Kidney (tissue), 14 donors: Measurements from ENCODE around the gene LIMD2. TPM values are rescaled to one million over a fixed set of nuclear protein-coding genes. Genes with fewer than 3 reads are reported as not detected.

Experiments used
- DNase-seq, 5 donors: peaks; one replicate each; pipeline ENCODE4 v3.0.0-alpha.2; 2013 to 2020
- FAIRE-seq: peaks from 2 replicates; lab custom pipeline; 2012; peaks lifted over from hg19 to GRCh38; lab: Jason Lieb, UNC
- H3K27ac ChIP-seq, 2 donors: one replicate each; pipeline ENCODE4 v1.7.0; 2013; ENCODE audit warnings: low read depth in 2 of 2, low read length in 2 of 2, inconsistent platforms in 1 of 2
- H3K27me3 ChIP-seq: one replicate; pipeline ENCODE4 v1.7.1; 2013; ENCODE audit warnings: low read length, inconsistent platforms; ENCODE audit not compliant: control insufficient read depth, insufficient read depth
- H3K36me3 ChIP-seq, 3 donors: one replicate each; pipeline versions ENCODE4 v1.7.0 to v1.7.1; 2013; ENCODE audit warnings: low read length in 3 of 3, control low read depth in 1 of 3, inconsistent platforms in 1 of 3; ENCODE audit not compliant: insufficient read depth in 3 of 3, control insufficient read depth in 2 of 3
- H3K4me1 ChIP-seq, 3 donors: one replicate each; pipeline versions ENCODE4 v1.7.0 to v1.7.1; 2013; ENCODE audit warnings: low read length in 3 of 3, inconsistent platforms in 1 of 3, low read depth in 1 of 3; ENCODE audit not compliant: control insufficient read depth in 2 of 3, insufficient read depth in 2 of 3
- H3K4me3 ChIP-seq, 3 donors: one replicate each; pipeline versions ENCODE4 v1.7.0 to v1.8.1; 2013; ENCODE audit warnings: low read length in 3 of 3, control low read depth in 1 of 3, inconsistent platforms in 1 of 3
- H3K9ac ChIP-seq, 3 donors: one replicate each; pipeline versions ENCODE4 v1.7.0 to v1.7.1; 2013; ENCODE audit warnings: low read length in 3 of 3, control low read depth in 1 of 3, inconsistent platforms in 1 of 3
- H3K9me3 ChIP-seq, 3 donors: one replicate each; pipeline versions ENCODE4 v1.7.0 to v1.7.1; 2013; ENCODE audit warnings: low read length in 3 of 3, control low read depth in 1 of 3, inconsistent platforms in 1 of 3; ENCODE audit not compliant: control insufficient read depth in 2 of 3, insufficient read depth in 1 of 3
- CTCF ChIP-seq: IDR thresholded peaks from 3 replicates; pipeline ENCODE4 v1.5.1; 2012; ENCODE audit warnings: mild to moderate bottlenecking, moderate library complexity, borderline replicate concordance; ENCODE audit not compliant: insufficient read depth; ENCODE audit errors: extremely low read depth
- intact Hi-C: fragments of 100-400 bp; cut with DNase I; formaldehyde crosslinking; loops from one replicate; pipeline ENCODE4 v1.11.1; 2022
- polyA plus RNA-seq: library from polyadenylated mRNA; stranded (reverse); fragments of 350-450 nt; fragmentation: Illumina TruSeq; extraction: RNeasy Lipid Tissue Mini Kit (QIAGEN cat#74804); gene quantifications from one replicate; pipeline ENCODE4 v1.2.3, GENCODE V29; 2014; ENCODE audit warnings: low read depth, low replicate concordance; ENCODE audit not compliant: insufficient read depth
- total RNA-seq: library from RNA; stranded (reverse); fragmentation: NEBNext Ultra II Directional; extraction: Animal tissue kit (Norgen Biotek cat#: 25700); gene quantifications from one replicate; pipeline ENCODE4 v1.2.1, GENCODE V29; 2021
- donor health status: control.
- donor health status: control.
- donor health status: control.
- donor health status: control.
- donor health status: control.
- donor health status: DM: yes; HTN: yes; CAD: no.
- donor health status: Normal renal cell carcinoma (clear cell type).

The LIMD2 gene
- total and polyA plus RNA-seq, 2 donors from 2014 or later, result 11.5 to 32.3 TPM

GRCh38 chr17:63685578-63685977, 14.3 kb downstream of the LIMD2 start:
- H3K9ac ChIP-seq, result no peak overlapping the region
- peaks cover 5 to 52% (median 43%) of the 10 kb centered on the region in 3 donors for H3K36me3 ChIP-seq
- H3K4me1 ChIP-seq, result no peaks in the 10 kb centered on the region
- no peak for FAIRE-seq
- H3K9me3 ChIP-seq, result no peaks in the 10 kb centered on the region
- intact Hi-C loops, result no loop called here
- no peaks in the 10 kb centered on the region for H3K27me3 ChIP-seq
- no peak for DNase-seq
- no peak for TF ChIP-seq CTCF
- no peak overlapping the region for H3K4me3 ChIP-seq
- no peak overlapping the region for H3K27ac ChIP-seq

DNA sequence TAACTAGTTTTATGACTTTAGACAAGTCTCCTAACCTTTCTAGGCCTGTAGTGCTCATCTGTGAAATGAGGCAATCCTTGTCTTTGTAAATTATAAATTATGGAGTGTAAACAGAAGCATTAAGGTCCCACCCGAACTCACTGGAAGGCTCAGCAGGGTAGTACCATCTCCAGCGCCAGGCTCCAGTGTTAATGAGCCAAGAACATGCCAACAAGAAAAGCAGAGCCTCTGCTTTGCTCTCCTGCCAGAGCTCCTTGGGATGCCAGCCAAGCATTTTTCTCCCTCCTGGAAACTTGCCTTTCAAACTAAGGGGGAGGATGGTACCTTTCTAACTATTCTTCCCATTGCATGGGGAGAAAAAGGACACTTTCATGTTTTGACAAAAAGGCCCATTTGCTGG, 14.9 kb downstream of the LIMD2 start:
- Histone ChIP-seq H3K4me1 (peaks cover 0 to under 1% (median 0%) of the 10 kb centered on the region in 3 donors), H3K36me3 (peaks cover 2 to 48% (median 40%) of the 10 kb centered on the region in 3 donors), H3K27me3 (no peaks in the 10 kb centered on the region), H3K27ac (no peak overlapping the region), H3K9ac (no peak overlapping the region), H3K4me3 (no peak overlapping the region), H3K9me3 (no peaks in the 10 kb centered on the region)
- intact Hi-C loops, result no loop called here
- DNase-seq (no peak), FAIRE-seq (no peak)
- no peak for TF ChIP-seq CTCF

DNA sequence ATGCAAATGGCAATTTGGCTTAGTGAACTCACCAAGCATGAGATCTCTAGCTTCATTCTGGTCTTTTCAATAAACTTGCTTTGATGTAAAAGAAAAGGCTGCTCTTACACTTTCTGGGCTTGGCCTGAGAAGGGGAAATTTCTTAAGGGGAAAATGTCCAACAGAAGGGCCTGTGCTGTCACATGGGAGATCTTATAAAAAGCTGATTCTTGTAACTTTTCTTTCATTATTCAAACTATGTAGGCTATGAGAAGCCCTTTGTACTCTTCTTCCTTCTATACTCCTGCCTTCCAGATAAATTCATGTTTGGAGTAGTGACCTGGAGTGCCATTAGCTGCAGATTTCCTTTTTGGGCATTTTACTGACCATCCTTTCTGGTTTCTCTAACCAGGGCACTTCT, 16.9 kb downstream of the LIMD2 start:
- DNase-seq, result no peak
- no peaks in the 10 kb centered on the region for H3K9me3 ChIP-seq
- no peak overlapping the region for H3K27ac ChIP-seq
- intact Hi-C loops, result no loop called here
- FAIRE-seq, result no peak
- no peak overlapping the region for H3K4me3 ChIP-seq
- H3K27me3 ChIP-seq, result no peaks in the 10 kb centered on the region
- H3K36me3 ChIP-seq, result peaks cover 2 to 34% (median 25%) of the 10 kb centered on the region in 3 donors
- TF ChIP-seq CTCF, result no peak
- H3K9ac ChIP-seq, result no peak overlapping the region
- H3K4me1 ChIP-seq, result peaks cover 0 to 2% (median 0%) of the 10 kb centered on the region in 3 donors

DNA sequence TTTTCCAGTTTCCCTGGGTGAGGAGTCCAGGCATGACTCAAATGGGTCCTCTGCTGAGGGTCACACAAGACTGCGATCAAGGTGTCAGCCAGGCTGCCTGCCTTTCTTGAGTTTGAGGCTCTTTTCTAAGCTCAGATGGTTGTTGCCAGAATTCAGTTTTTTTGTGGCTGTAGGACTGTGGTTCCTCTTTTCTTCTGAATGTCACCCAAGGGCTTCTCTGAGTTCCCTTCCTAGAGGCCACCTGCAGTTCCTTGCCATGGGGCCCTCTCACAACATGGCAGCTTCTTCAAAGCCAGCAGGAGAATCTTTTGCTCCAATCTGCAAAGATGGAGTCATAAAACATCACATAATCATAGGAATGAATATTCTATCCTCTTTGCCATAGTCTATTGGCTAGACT, 17.5 kb downstream of the LIMD2 start:
- intact Hi-C loops, result no loop called here
- peaks cover 2 to 34% (median 25%) of the 10 kb centered on the region in 3 donors for H3K36me3 ChIP-seq
- FAIRE-seq, result no peak

More for the DNA sequence above, 17.5 kb downstream of the LIMD2 start:
- no peaks in the 10 kb centered on the region for H3K9me3 ChIP-seq
- no peak overlapping the region for H3K27ac ChIP-seq
- DNase-seq, result no peak
- H3K9ac ChIP-seq, result no peak overlapping the region
- H3K4me1 ChIP-seq, result peaks cover 0 to 3% (median under 1%) of the 10 kb centered on the region in 3 donors
- no peak overlapping the region for H3K4me3 ChIP-seq
- no peak for TF ChIP-seq CTCF
- H3K27me3 ChIP-seq, result no peaks in the 10 kb centered on the region
